Activated naive CD8-positive, alpha-beta T cell (primary cell): ENCODE data around the gene VPS18.

Source experiments
- H3K27ac Mint-ChIP-seq: one replicate; pipeline ENCODE4 v1.8.0; 2021; ENCODE audit warnings: mixed read lengths
- H3K27me3 Mint-ChIP-seq: one replicate; pipeline ENCODE4 v1.8.0; 2021; ENCODE audit warnings: mixed read lengths
- H3K36me3 Mint-ChIP-seq: one replicate; pipeline ENCODE4 v1.8.0; 2021; ENCODE audit warnings: mixed read lengths
- H3K4me1 Mint-ChIP-seq: one replicate; pipeline ENCODE4 v1.8.0; 2021; ENCODE audit warnings: low read depth, mixed read lengths
- H3K4me3 Mint-ChIP-seq: one replicate; pipeline ENCODE4 v1.8.0; 2021; ENCODE audit warnings: mild to moderate bottlenecking, mixed read lengths
- H3K9me3 Mint-ChIP-seq: one replicate; pipeline ENCODE4 v1.8.0; 2021; ENCODE audit warnings: low read depth, mixed read lengths

Gene VPS18

DNA sequence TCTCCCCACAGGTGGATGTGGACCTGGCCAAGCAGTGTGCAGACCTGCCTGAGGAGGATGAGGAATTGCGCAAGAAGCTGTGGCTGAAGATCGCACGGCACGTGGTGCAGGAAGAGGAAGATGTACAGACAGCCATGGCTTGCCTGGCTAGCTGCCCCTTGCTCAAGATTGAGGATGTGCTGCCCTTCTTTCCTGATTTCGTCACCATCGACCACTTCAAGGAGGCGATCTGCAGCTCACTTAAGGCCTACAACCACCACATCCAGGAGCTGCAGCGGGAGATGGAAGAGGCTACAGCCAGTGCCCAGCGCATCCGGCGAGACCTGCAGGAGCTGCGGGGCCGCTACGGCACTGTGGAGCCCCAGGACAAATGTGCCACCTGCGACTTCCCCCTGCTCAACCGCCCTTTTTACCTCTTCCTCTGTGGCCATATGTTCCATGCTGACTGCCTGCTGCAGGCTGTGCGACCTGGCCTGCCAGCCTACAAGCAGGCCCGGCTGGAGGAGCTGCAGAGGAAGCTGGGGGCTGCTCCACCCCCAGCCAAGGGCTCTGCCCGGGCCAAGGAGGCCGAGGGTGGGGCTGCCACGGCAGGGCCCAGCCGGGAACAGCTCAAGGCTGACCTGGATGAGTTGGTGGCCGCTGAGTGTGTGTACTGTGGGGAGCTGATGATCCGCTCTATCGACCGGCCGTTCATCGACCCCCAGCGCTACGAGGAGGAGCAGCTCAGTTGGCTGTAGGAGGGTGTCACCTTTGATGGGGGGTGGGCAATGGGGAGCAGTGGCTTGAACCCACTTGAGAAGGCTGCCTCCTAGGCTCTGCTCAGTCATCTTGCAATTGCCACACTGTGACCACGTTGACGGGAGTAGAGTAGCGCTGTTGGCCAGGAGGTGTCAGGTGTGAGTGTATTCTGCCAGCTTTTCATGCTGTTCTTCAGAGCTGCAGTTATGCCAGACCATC is 8.6 kb downstream of the VPS18 start:
- Mint-ChIP-seq H3K27ac (no peak overlapping the region), H3K27me3 (no peaks in the 10 kb centered on the region), H3K36me3 (peaks cover 6% of the 10 kb centered on the region), H3K4me3 (no peak overlapping the region), H3K4me1 (peaks cover 27% of the 10 kb centered on the region), H3K9me3 (no peaks in the 10 kb centered on the region)

DNA sequence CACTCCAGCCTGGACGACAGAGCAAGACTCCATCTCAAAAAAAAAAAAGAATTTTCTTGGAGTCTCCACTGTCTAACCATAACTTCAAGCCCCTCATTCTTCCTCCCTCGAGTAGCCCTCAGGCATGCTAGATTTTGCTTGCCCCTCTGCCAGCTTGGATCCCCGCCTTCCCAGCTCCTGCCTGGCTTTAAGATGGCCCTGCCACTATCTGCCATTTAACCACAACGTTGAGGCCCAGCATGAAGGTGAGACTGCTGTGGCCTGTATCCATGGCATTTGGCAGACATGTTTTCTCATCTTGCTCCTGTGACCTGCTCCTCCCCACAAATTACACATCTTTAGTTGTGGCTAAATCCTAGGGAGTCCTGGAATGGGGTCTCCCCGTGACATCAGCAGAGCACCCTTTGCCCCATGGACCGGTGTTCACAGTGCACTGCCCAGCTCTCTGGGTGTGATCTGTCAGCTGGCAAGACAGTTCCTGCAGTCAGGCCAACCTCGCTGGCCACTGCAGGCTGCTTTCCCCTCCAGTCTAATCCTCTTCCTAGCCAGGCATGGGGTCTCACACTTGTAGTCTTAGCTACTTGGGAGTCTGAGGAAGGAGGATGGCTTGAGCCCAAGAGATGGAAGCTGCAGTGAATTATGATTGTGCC is 10.4 kb downstream of the VPS18 start:
- H3K27me3 Mint-ChIP-seq = no peaks in the 10 kb centered on the region
- H3K27ac Mint-ChIP-seq = no peak overlapping the region
- no peaks in the 10 kb centered on the region for H3K9me3 Mint-ChIP-seq
- peaks cover 24% of the 10 kb centered on the region for H3K4me1 Mint-ChIP-seq
- no peak overlapping the region for H3K4me3 Mint-ChIP-seq
- peaks cover 5% of the 10 kb centered on the region for H3K36me3 Mint-ChIP-seq

DNA sequence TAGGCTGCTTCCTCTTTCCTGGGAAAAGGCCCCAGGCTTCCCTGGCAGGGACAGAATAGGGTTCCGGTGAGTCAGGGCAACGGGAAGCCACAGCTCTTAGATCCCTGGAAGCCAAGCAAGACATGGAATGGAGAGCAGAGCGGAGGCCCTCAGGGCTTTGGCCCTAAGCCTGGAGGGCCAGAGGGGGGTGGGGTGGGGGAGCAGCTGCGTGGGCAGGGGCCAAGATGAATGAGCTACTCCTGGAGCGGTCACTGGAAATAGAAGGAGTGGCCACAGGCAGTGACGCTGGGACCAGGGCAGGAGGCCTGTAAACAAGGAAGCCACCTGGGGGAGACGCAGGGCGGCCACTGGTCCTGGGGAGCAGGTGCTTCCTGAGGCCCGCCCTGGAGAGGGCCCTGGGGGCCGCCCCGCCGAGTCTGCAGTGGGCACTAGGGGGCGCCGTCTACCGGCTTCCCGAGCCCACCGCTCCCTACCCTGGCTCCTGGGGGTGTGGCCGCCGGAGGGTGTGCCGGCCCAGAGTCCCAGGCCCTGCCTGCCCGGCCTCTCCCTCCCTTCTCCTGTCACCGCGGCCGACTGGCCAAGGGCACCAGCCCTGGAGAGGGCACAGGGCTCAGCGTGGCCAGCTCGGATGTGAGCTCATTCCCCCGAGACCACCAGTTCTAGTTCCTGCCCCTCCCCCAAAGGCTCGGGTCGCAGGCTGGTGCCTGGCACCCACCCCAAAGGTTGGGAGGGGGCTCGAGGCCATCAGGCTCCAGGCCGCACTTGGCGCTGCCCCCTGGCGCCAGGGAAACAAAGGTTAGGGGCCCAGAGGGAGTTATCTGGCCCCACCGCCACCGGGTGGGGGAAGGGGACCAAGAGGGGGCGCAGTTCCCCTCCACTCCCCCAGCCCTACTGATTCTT is 12.1 kb downstream of the VPS18 start:
- Mint-ChIP-seq H3K4me1 (peaks cover 20% of the 10 kb centered on the region), H3K4me3 (peak overlapping the region; percentile 79), H3K36me3 (peaks cover 3% of the 10 kb centered on the region), H3K27ac (no peak overlapping the region), H3K9me3 (no peaks in the 10 kb centered on the region), H3K27me3 (no peaks in the 10 kb centered on the region)

DNA sequence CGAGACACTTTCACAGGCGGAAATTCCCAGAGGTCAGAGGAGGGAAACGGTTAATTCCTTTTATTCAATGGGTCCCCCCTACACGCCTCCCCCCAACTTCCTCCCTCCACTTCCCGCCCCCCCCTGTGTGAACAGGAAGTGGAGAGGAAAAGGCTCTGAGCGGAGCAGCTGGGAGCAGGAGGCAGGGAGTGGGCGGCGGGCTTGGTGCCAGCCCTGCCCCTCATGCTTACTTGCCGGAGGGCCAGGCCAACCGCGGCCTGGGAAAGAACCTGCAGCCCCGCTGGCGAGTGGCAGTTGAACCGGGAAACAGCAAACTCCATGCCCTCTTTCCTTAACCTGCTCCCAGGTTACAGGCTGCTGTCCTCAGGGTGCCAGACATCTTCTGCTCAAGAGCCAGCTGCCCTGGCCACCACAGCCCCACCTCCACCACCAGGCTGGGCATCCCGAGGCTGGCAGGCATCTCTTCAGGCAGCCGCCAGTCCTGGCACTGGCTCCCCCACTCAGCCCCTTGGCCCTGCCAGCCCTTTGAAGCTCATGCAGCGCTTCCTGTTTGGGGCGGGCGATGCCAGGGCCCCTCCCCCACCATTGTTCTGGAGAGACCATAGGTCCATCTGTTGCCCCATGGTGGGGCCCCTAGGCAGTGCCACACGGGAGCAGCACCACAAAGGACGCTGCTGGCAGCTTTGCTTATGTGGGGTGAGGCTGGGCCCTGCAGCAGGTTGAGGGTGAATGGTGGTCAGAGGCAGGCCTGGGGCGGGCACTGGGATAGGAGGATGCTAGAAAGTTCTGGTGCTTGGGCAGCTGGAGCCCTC is 12.9 kb downstream of the VPS18 start:
- Mint-ChIP-seq H3K4me3 (peak overlapping the region; percentile 79), H3K9me3 (no peaks in the 10 kb centered on the region), H3K4me1 (peaks cover 20% of the 10 kb centered on the region), H3K27me3 (no peaks in the 10 kb centered on the region), H3K27ac (peak overlapping the region; percentile 72), H3K36me3 (peaks cover 3% of the 10 kb centered on the region)

- peaks cover 3% of the 10 kb centered on the region for H3K36me3 Mint-ChIP-seq
- peak overlapping the region; percentile 79 for H3K27ac Mint-ChIP-seq
- peak overlapping the region; percentile 63 for H3K4me3 Mint-ChIP-seq
- H3K9me3 Mint-ChIP-seq = no peaks in the 10 kb centered on the region
- H3K27me3 Mint-ChIP-seq = no peaks in the 10 kb centered on the region
- peaks cover 16% of the 10 kb centered on the region for H3K4me1 Mint-ChIP-seq
Measured at GRCh38 chr15:40908095-40908494, 13.8 kb downstream of the VPS18 start.

DNA sequence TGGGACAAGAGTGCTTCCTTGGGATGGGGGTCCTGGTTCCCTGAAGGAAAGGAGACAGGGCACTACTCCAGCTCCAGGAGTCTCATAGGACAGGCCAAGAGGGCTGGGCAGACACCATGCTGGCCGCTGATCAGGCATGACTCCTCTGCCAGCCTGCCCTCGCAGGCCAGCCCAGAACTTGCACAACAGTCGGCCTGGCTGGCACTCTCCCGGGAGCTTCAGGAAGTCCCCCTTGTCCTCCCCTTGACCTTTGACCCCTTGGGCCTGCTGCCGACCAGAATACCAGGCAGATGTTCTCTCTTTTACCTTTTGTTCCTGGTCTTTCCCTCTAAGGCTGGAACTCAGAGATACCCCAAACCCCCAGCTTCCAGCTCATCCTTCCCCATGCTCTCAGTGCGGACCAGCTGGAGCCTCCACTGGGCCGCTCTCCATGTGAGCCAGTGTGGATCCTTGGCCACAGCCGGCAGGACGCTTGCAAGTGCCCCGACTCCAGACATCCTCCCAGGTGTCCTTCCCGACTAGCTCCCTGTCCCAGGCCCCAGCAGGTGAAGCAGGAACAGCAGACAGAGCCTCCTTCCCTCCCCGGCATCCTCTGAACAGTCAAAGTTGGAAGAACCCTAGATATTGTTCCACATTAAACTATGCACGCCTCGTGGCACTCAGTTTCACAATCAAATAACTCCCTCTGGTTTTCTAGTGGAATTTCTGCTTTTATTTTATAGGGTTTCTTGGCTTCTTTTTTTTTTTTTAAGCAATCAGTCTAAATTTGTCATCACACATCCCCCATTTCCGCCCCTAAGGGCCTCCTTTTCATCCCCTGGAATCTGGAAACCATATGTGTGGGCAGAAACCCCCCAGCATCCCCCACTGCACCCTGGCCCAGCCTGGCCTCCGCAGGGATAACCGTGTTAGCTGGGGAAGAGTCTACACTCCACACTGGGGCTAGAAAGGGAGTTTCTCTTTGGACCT is 15.7 kb downstream of the VPS18 start:
- H3K27ac Mint-ChIP-seq = no peak overlapping the region
- H3K27me3 Mint-ChIP-seq = no peaks in the 10 kb centered on the region
- H3K36me3 Mint-ChIP-seq = no peaks in the 10 kb centered on the region
- H3K4me1 Mint-ChIP-seq = peaks cover 8% of the 10 kb centered on the region
- no peak overlapping the region for H3K4me3 Mint-ChIP-seq
- no peaks in the 10 kb centered on the region for H3K9me3 Mint-ChIP-seq

GRCh38 chr15:40911141-40911540 is 16.9 kb downstream of the VPS18 start:
- Mint-ChIP-seq H3K27ac (no peak overlapping the region), H3K4me3 (no peak overlapping the region), H3K4me1 (peaks cover 8% of the 10 kb centered on the region), H3K27me3 (no peaks in the 10 kb centered on the region), H3K9me3 (no peaks in the 10 kb centered on the region), H3K36me3 (no peaks in the 10 kb centered on the region)

DNA sequence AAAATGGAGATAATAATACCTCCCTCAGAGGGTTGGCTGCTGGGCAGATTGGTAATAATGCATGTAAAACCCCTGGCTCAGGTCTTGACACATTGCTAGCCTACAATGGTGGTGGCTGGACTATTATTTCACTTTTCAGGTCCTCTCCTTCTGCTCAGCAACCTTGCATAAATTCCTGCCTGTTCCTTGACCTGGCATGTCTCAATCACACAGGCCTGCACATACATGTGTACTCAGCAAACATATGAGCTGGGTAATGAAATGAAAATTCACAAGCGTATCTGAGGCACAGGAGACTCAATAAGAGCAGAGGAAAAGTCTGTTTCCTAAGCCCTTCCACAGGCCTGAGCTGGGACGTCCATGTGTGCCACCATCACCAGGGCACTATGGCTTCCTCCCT is 17.4 kb downstream of the VPS18 start:
- Mint-ChIP-seq H3K27me3 (no peaks in the 10 kb centered on the region), H3K27ac (no peak overlapping the region), H3K9me3 (no peaks in the 10 kb centered on the region), H3K4me1 (peaks cover 8% of the 10 kb centered on the region), H3K36me3 (no peaks in the 10 kb centered on the region), H3K4me3 (no peak overlapping the region)

DNA sequence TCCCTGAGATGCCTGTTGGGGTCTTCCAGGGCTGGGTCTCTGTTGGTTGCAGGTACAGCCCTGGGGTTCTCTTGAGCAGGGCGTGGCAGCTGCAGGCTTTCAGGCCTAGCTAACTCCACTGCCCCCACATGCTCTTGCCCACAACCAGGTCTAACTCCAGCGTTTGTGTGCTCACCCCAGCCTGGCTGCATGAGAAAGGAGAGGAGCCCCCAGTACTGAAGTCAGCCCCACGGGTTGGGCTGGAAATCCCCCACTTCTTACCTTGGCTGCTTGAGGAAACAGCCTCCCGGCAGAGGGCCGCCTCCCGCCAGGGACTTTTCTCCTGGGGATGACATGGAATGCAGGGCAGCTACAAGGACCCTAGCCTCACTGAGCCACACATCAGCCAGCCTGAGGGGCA is 18.2 kb downstream of the VPS18 start:
- Mint-ChIP-seq H3K9me3 (no peaks in the 10 kb centered on the region), H3K27ac (no peak overlapping the region), H3K4me3 (no peak overlapping the region), H3K4me1 (peaks cover 4% of the 10 kb centered on the region), H3K36me3 (no peaks in the 10 kb centered on the region), H3K27me3 (no peaks in the 10 kb centered on the region)

- H3K27ac Mint-ChIP-seq = no peak overlapping the region
Measured at GRCh38 chr15:40914013-40914412, 19.8 kb downstream of the VPS18 start.

GRCh38 chr15:40914486-40914885 is 20.2 kb downstream of the VPS18 start:
- Mint-ChIP-seq H3K4me3 (no peak overlapping the region), H3K27me3 (no peaks in the 10 kb centered on the region), H3K27ac (no peak overlapping the region), H3K9me3 (no peaks in the 10 kb centered on the region), H3K4me1 (no peaks in the 10 kb centered on the region), H3K36me3 (no peaks in the 10 kb centered on the region)

More at GRCh38 chr15:40914013-40914412, 19.8 kb downstream of the VPS18 start:
- Mint-ChIP-seq H3K27me3 (no peaks in the 10 kb centered on the region), H3K9me3 (no peaks in the 10 kb centered on the region), H3K4me3 (no peak overlapping the region), H3K4me1 (no peaks in the 10 kb centered on the region), H3K36me3 (no peaks in the 10 kb centered on the region)

GRCh38 chr15:40915116-40915661 is 20.9 kb downstream of the VPS18 start:
- Mint-ChIP-seq H3K4me1 (no peaks in the 10 kb centered on the region), H3K27me3 (no peaks in the 10 kb centered on the region), H3K36me3 (no peaks in the 10 kb centered on the region), H3K4me3 (no peak overlapping the region), H3K9me3 (no peaks in the 10 kb centered on the region), H3K27ac (no peak overlapping the region)

GRCh38 chr15:40915679-40916078 is 21.4 kb downstream of the VPS18 start:
- no peak overlapping the region for H3K27ac Mint-ChIP-seq
- no peaks in the 10 kb centered on the region for H3K4me1 Mint-ChIP-seq
- H3K27me3 Mint-ChIP-seq = no peaks in the 10 kb centered on the region
- H3K4me3 Mint-ChIP-seq = no peak overlapping the region
- H3K36me3 Mint-ChIP-seq = no peaks in the 10 kb centered on the region
- no peaks in the 10 kb centered on the region for H3K9me3 Mint-ChIP-seq
